Activated B cell treated with CpG ODN at 0.5 μM for 24 hours (primary cell): ENCODE results near the gene KRT4. TPM values are rescaled to one million over a fixed set of nuclear protein-coding genes. Genes with fewer than 3 reads are reported as not detected.

Source experiments
- ATAC-seq: fragments of 200-7000 bp; cut with Tn5 transposase; one replicate; pipeline ENCODE4 v1.10.0; 2021; ENCODE audit warnings: low read depth, mild to moderate bottlenecking, moderate library complexity
- CTCF ChIA-PET: fragments of 350-600 bp; sonication (Branson Sonifier 250); formaldehyde crosslinking; loops from one replicate; lab custom pipeline; 2021; ENCODE audit warnings: antibody characterized with exemption; lab: Charles Lee
- POLR2A ChIA-PET: fragments of 350-600 bp; sonication (Branson Sonifier 250); formaldehyde crosslinking; loops from one replicate; lab custom pipeline; 2021; ENCODE audit warnings: antibody characterized with exemption; lab: Charles Lee
- DNase-seq: peaks from one replicate; pipeline ENCODE4 v3.0.0; 2022
- H3K27ac Mint-ChIP-seq: one replicate; pipeline ENCODE4 v1.8.0; 2020; ENCODE audit warnings: mixed read lengths
- H3K27me3 Mint-ChIP-seq: one replicate; pipeline ENCODE4 v1.8.0; 2021; ENCODE audit warnings: mixed read lengths
- H3K36me3 Mint-ChIP-seq: one replicate; pipeline ENCODE4 v1.8.0; 2021; ENCODE audit warnings: low read depth, mixed read lengths
- H3K4me1 Mint-ChIP-seq: one replicate; pipeline ENCODE4 v1.8.0; 2021; ENCODE audit warnings: mixed read lengths
- H3K4me3 Mint-ChIP-seq: one replicate; pipeline ENCODE4 v1.8.0; 2020; ENCODE audit warnings: mild to moderate bottlenecking, mixed read lengths
- H3K9me3 Mint-ChIP-seq: one replicate; pipeline ENCODE4 v1.8.0; 2020; ENCODE audit warnings: mixed read lengths
- CTCF ChIP-seq: fragments of 200-600 bp; IDR thresholded peaks from one replicate; pipeline ENCODE4 v1.8.0; 2022; ENCODE audit warnings: antibody characterized with exemption, mild to moderate bottlenecking
- intact Hi-C: fragments of 100-400 bp; cut with micrococcal nuclease; formaldehyde crosslinking; loops from one replicate; pipeline ENCODE4 v1.15.1; 2024
- total RNA-seq: library from RNA; stranded (reverse); gene quantifications from 2 replicates; pipeline ENCODE4 v1.2.3, GENCODE V29; 2022

KRT4 gene
- total RNA-seq, 1 donor from 2014 or later = not detected

GRCh38 chr12:52820521-52820920 is 6.6 kb upstream of the KRT4 start:
- H3K9me3 Mint-ChIP-seq = no peaks in the 10 kb centered on the region
- intact Hi-C loops = no loop called here
- no peak overlapping the region for H3K27ac Mint-ChIP-seq
- peaks cover 26% of the 10 kb centered on the region for H3K27me3 Mint-ChIP-seq
- no peaks in the 10 kb centered on the region for H3K4me1 Mint-ChIP-seq
- TF ChIP-seq CTCF = no peak
- CTCF ChIA-PET = interaction anchor here (0.7 kb wide), 1 partner anchor 12 kb away, joined by 3 read pairs; no protein-coding TSS in a partner anchor
- POLR2A ChIA-PET = no interaction called here
- no peaks in the 10 kb centered on the region for H3K36me3 Mint-ChIP-seq
- ATAC-seq = no peak
- no peak overlapping the region for H3K4me3 Mint-ChIP-seq
- no peak for DNase-seq

GRCh38 chr12:52819731-52820510 is 6.0 kb upstream of the KRT4 start:
- no peak overlapping the region for H3K27ac Mint-ChIP-seq
- TF ChIP-seq CTCF = no peak
- no peaks in the 10 kb centered on the region for H3K4me1 Mint-ChIP-seq
- ATAC-seq (no peak), DNase-seq (no peak)
- POLR2A ChIA-PET = no interaction called here
- CTCF ChIA-PET = interaction anchor here (0.7 kb wide), 1 partner anchor 13 kb away, joined by 3 read pairs; no protein-coding TSS in a partner anchor
- no peak overlapping the region for H3K4me3 Mint-ChIP-seq
- peaks cover 26% of the 10 kb centered on the region for H3K27me3 Mint-ChIP-seq
- H3K9me3 Mint-ChIP-seq = no peaks in the 10 kb centered on the region
- intact Hi-C loops = no loop called here
- no peaks in the 10 kb centered on the region for H3K36me3 Mint-ChIP-seq

- Mint-ChIP-seq H3K27me3 (peaks cover 26% of the 10 kb centered on the region), H3K4me1 (no peaks in the 10 kb centered on the region), H3K36me3 (no peaks in the 10 kb centered on the region), H3K27ac (no peak overlapping the region), H3K9me3 (no peaks in the 10 kb centered on the region), H3K4me3 (no peak overlapping the region)
- TF ChIP-seq CTCF = no peak
- DNase-seq (no peak), ATAC-seq (no peak)
- POLR2A ChIA-PET = no interaction called here
- intact Hi-C loops = no loop called here
- CTCF ChIA-PET = no interaction called here
These were observed 5.0 kb upstream of the KRT4 start for GRCh38 chr12:52818887-52819420.

GRCh38 chr12:52818388-52818787 is 4.5 kb upstream of the KRT4 start:
- CTCF ChIA-PET = no interaction called here
- intact Hi-C loops = no loop called here
- peaks cover 25% of the 10 kb centered on the region for H3K27me3 Mint-ChIP-seq
- POLR2A ChIA-PET = no interaction called here
- no peak overlapping the region for H3K4me3 Mint-ChIP-seq
- ATAC-seq (no peak), DNase-seq (no peak)
- TF ChIP-seq CTCF = no peak
- no peak overlapping the region for H3K27ac Mint-ChIP-seq
- H3K4me1 Mint-ChIP-seq = no peaks in the 10 kb centered on the region
- no peaks in the 10 kb centered on the region for H3K36me3 Mint-ChIP-seq
- no peaks in the 10 kb centered on the region for H3K9me3 Mint-ChIP-seq

GRCh38 chr12:52817699-52818238 is 3.9 kb upstream of the KRT4 start:
- Mint-ChIP-seq H3K36me3 (no peaks in the 10 kb centered on the region), H3K27me3 (peaks cover 24% of the 10 kb centered on the region), H3K27ac (no peak overlapping the region), H3K4me3 (no peak overlapping the region), H3K9me3 (no peaks in the 10 kb centered on the region), H3K4me1 (no peaks in the 10 kb centered on the region)
- ChIA-PET POLR2A (no interaction called here), CTCF (no interaction called here)
- intact Hi-C loops = no loop called here
- no peak for DNase-seq
- ATAC-seq = no peak
- TF ChIP-seq CTCF = no peak
